Progenitor cell of endocrine pancreas (in vitro differentiated cells): ENCODE results near the gene PACS2. TPM values are rescaled to one million over a fixed set of nuclear protein-coding genes. Genes with fewer than 3 reads are reported as not detected.
A peak's percentile ranks its signal among the peaks of the same experiment; 100 is the strongest.

Experiments used
- DNase-seq: peaks from one replicate; pipeline ENCODE4 v3.0.0; 2021; ENCODE audit warnings: low spot score; ENCODE audit not compliant: unreplicated experiment
- H3K27ac Mint-ChIP-seq: 2 replicates; pipeline ENCODE4 v1.8.0; 2021; ENCODE audit warnings: mild to moderate bottlenecking, moderate library complexity, mixed read lengths
- H3K27me3 Mint-ChIP-seq: 2 replicates; pipeline ENCODE4 v1.8.0; 2021; ENCODE audit warnings: mixed read lengths
- H3K36me3 Mint-ChIP-seq: 2 replicates; pipeline ENCODE4 v1.8.0; 2022; ENCODE audit warnings: mixed read lengths; ENCODE audit not compliant: insufficient read depth
- H3K4me1 Mint-ChIP-seq: 2 replicates; pipeline ENCODE4 v1.8.0; 2021; ENCODE audit warnings: low read depth, mixed read lengths
- H3K4me3 Mint-ChIP-seq: 2 replicates; pipeline ENCODE4 v1.8.0; 2021; ENCODE audit warnings: low read depth, mild to moderate bottlenecking, moderate library complexity, mixed read lengths
- H3K9me3 Mint-ChIP-seq: 2 replicates; pipeline ENCODE4 v1.8.0; 2021; ENCODE audit warnings: low read depth, mixed read lengths
- total RNA-seq: library from RNA; stranded (reverse); gene quantifications from 2 replicates; pipeline ENCODE4 v1.2.1, GENCODE V29; 2021
- TF ChIP-seq, protein P1 (sequence below): fragments of 200-600 bp; sonication (generic); IDR thresholded peaks from one replicate; pipeline ENCODE4 v1.5.0; 2021; ENCODE audit warnings: antibody characterized with exemption, mild to moderate bottlenecking; ENCODE audit not compliant: unreplicated experiment

Gene PACS2
- total RNA-seq, 1 donor from 2014 or later: 193 TPM

DNA sequence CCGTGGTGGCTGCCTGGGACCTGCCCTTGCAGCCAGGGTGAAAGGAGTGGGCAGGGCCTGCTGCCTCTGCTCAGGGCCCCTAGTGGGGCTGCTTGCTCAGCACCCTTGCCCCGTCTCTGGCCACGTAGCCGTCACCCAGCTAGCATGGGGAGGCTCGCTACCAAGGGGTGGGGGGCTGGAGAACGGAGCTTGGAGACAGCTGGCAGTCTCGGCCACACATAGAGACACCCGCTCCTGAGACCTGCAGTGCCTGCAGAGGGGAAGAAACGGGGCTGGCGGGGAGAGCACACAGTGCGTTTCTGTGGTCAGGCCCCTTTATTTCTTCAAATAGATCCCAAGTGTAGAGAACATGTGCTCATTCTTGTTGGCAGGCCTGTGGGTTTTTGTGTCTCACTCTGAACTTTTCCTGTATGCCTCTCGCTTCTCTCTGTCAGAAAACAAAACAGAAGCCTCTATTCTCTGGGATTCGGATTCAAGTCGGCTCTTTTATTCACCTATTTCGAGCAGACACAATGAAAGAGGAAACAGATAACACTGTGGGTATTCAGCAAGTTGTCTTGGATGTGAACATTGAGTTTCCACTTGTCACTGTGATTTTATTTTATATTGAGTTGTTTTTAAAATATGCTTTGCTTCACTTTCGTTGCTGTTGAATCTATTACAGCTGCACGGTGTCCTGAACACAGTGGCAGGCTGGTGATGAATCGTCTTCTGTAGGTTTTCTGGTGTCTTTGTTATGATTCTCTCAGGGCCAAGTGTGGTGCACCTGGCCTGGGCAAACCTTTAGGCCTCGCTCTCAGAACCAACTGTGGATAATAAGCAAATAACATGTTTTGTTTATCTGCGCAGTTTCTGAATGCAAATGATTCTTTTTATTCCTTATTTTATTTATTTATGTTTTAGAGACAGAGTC lies 26.5 kb downstream of the PACS2 start:
- Mint-ChIP-seq H3K4me3 (no peak overlapping the region), H3K27ac (peak overlapping the region; percentile 82), H3K9me3 (peaks cover 5% of the 10 kb centered on the region), H3K36me3 (peaks cover 12% of the 10 kb centered on the region), H3K27me3 (no peaks in the 10 kb centered on the region), H3K4me1 (no peaks in the 10 kb centered on the region)
- DNase-seq: no peak
- TF ChIP-seq, protein P1, sequence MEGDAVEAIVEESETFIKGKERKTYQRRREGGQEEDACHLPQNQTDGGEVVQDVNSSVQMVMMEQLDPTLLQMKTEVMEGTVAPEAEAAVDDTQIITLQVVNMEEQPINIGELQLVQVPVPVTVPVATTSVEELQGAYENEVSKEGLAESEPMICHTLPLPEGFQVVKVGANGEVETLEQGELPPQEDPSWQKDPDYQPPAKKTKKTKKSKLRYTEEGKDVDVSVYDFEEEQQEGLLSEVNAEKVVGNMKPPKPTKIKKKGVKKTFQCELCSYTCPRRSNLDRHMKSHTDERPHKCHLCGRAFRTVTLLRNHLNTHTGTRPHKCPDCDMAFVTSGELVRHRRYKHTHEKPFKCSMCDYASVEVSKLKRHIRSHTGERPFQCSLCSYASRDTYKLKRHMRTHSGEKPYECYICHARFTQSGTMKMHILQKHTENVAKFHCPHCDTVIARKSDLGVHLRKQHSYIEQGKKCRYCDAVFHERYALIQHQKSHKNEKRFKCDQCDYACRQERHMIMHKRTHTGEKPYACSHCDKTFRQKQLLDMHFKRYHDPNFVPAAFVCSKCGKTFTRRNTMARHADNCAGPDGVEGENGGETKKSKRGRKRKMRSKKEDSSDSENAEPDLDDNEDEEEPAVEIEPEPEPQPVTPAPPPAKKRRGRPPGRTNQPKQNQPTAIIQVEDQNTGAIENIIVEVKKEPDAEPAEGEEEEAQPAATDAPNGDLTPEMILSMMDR: no peak

DNA sequence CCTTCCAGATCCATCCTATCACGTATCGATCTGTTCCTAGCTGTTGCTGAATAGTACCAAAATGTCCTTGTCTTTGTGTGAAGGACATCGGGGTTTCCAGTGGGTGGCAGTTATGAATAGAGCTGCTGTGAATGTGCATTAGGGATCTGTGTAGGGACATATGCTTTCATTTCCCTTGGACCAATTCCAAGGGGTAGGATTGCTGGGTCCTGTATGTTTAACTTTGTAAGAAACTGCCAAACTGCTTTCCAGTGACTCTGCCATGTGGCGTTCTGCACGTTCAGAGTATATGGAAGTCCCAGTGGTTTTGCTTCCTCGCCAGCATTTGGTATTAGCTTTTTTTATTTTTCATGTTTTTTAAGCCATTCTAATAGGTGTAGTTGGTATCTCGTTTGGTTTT lies 28.6 kb downstream of the PACS2 start:
- no peaks in the 10 kb centered on the region for H3K4me1 Mint-ChIP-seq
- H3K4me3 Mint-ChIP-seq: no peak overlapping the region
- TF ChIP-seq, protein P1: no peak
- H3K36me3 Mint-ChIP-seq: peaks cover 9% of the 10 kb centered on the region
- no peak overlapping the region for H3K27ac Mint-ChIP-seq
- peaks cover 5% of the 10 kb centered on the region for H3K9me3 Mint-ChIP-seq
- DNase-seq: no peak
- H3K27me3 Mint-ChIP-seq: no peaks in the 10 kb centered on the region

DNA sequence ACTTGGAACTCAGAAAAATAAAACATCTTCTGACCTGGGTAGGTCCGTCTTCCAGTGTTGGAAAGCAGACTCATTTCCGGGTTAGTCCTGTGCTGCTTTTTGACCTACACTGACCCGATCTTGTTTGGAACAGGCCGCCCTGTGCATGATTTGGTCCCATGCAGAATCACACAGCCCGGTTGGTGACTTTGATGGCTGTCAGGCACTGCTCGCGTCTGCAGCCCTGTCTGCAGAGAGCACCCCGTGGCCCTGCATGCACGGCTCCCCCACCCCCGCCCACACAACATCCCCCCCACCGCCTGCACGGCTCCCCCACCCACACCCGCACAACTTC lies 31.6 kb downstream of the PACS2 start:
- Mint-ChIP-seq H3K9me3 (peaks cover 5% of the 10 kb centered on the region), H3K27me3 (no peaks in the 10 kb centered on the region), H3K36me3 (peaks cover 9% of the 10 kb centered on the region), H3K4me3 (no peak overlapping the region), H3K4me1 (no peaks in the 10 kb centered on the region), H3K27ac (no peak overlapping the region)
- no peak for DNase-seq
- TF ChIP-seq, protein P1: no peak

DNA sequence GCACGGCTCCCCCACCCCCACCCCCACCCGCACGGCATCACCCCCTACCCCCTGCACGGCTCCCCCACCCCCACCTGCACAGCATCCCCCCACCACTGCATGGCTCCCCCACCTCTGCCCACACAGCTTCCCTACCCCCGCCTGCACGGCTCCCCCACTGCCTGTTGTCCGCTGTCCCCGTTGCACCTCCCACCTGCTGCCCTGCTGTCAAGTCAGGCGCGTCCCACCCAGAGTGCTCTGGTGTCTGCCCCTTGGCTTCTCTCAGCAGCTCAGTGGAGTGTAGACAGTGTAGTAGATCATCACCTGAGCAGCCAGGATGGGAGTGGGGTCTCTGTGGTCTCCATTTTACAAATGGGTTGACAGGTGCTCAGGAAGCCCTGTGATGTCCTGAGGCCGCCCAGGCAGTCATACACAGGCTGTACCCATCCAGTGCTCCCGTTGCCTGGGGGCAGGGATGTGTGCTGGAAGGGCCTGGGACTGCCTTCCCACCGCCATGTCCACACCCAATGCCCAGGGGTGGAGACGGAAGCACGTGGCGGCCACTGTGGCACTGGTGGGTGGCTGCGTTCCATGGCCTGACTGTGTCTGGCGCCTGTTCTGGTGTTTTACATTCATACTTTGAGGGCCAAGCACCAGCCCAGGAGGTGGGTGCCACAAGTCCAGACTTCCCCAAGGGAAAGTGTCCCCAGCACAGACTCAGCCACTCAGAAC lies 32.5 kb downstream of the PACS2 start:
- H3K4me3 Mint-ChIP-seq: no peak overlapping the region
- no peak for DNase-seq
- peaks cover 5% of the 10 kb centered on the region for H3K9me3 Mint-ChIP-seq
- peaks cover 9% of the 10 kb centered on the region for H3K36me3 Mint-ChIP-seq
- H3K4me1 Mint-ChIP-seq: peaks cover under 1% of the 10 kb centered on the region
- no peaks in the 10 kb centered on the region for H3K27me3 Mint-ChIP-seq
- TF ChIP-seq, protein P1: no peak
- H3K27ac Mint-ChIP-seq: peak overlapping the region; percentile 20

DNA sequence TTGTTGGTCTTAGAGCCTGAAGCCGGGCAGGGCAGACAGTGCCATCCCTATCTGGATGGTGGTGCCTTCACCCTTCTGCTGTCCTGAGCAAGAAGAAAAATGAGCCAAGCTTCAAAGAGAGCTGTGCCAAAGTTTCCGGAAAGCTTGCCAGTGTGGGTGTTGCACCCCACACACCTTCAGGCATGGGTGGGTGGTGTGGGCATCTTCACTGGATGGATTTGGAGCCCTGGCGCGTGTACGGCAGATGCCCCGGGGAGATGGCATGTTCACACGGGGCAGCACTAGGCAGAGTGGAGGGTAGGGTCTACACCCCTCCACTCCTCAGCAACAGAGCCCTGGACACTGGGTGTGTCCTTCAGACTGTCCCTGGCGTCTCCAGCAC lies 33.0 kb downstream of the PACS2 start:
- Mint-ChIP-seq H3K27ac (peak overlapping the region; percentile 77), H3K4me3 (no peak overlapping the region), H3K9me3 (peaks cover 5% of the 10 kb centered on the region), H3K27me3 (no peaks in the 10 kb centered on the region), H3K4me1 (peaks cover 2% of the 10 kb centered on the region), H3K36me3 (peaks cover 9% of the 10 kb centered on the region)
- TF ChIP-seq, protein P1: no peak
- DNase-seq: no peak
